Measurements from ENCODE around the gene HACL1. TPM values are rescaled to one million over a fixed set of nuclear protein-coding genes. Genes with fewer than 3 reads are reported as not detected.

The HACL1 gene
- polyA plus RNA-seq, 1 donor (not counting 4 experiments of a cell fraction or from before 2014, with no cell fraction given): 23.1 TPM

- no peaks in the 10 kb centered on the region for H4K20me1 ChIP-seq (ENCODE audit: control insufficient read depth, extremely low read depth, insufficient read depth, low read length)
- peak overlapping the region; percentile 80 for H3K9ac ChIP-seq (ENCODE audit: control insufficient read depth, extremely low read depth, insufficient read depth, low read length)
- DNase-seq (ENCODE audit: low read depth, low spot score) (peak; percentile 94), FAIRE-seq (peak; percentile 89)
- dilution Hi-C loops (cut with MboI; ENCODE audit: extremely low pct_ligation_motif_present, low sequenced_read_pairs): no loop called here
- no peaks in the 10 kb centered on the region for H3K27me3 ChIP-seq (ENCODE audit: control insufficient read depth, extremely low read depth, insufficient read depth, low read length)
- no peaks in the 10 kb centered on the region for H3K9me1 ChIP-seq (ENCODE audit: control insufficient read depth, extremely low read depth, insufficient read depth, low read length)
- peak overlapping the region; percentile 95 for H3K4me2 ChIP-seq (ENCODE audit: control insufficient read depth, extremely low read depth, insufficient read depth, low read depth, low read length)
- H3K79me2 ChIP-seq (ENCODE audit: control insufficient read depth, insufficient read depth, low read length): no peaks in the 10 kb centered on the region
- H3K9me3 ChIP-seq (ENCODE audit: control insufficient read depth, low read depth, low read length): no peaks in the 10 kb centered on the region
- H3K36me3 ChIP-seq (ENCODE audit: control insufficient read depth in 2 of 2, extremely low read depth in 1 of 2, insufficient read depth in 2 of 2, low read length in 2 of 2): no peaks in the 10 kb centered on the region
- TF ChIP-seq, protein P1, sequence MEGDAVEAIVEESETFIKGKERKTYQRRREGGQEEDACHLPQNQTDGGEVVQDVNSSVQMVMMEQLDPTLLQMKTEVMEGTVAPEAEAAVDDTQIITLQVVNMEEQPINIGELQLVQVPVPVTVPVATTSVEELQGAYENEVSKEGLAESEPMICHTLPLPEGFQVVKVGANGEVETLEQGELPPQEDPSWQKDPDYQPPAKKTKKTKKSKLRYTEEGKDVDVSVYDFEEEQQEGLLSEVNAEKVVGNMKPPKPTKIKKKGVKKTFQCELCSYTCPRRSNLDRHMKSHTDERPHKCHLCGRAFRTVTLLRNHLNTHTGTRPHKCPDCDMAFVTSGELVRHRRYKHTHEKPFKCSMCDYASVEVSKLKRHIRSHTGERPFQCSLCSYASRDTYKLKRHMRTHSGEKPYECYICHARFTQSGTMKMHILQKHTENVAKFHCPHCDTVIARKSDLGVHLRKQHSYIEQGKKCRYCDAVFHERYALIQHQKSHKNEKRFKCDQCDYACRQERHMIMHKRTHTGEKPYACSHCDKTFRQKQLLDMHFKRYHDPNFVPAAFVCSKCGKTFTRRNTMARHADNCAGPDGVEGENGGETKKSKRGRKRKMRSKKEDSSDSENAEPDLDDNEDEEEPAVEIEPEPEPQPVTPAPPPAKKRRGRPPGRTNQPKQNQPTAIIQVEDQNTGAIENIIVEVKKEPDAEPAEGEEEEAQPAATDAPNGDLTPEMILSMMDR (optimal IDR thresholded peaks at IDR 0.05 in 1 of 3, IDR thresholded peaks at IDR 0.05 in 1 of 3, conservative IDR thresholded peaks at IDR 0.05 in 1 of 3; ENCODE audit: extremely low read depth in 1 of 3, insufficient read depth in 2 of 3, low read length in 3 of 3): no peak
- TF ChIP-seq EZH2 (IDR thresholded peaks at IDR 0.05; ENCODE audit: low read length): no peak
- H3K4me1 ChIP-seq (ENCODE audit: control insufficient read depth, extremely low read depth, insufficient read depth, low read length): peaks cover 38% of the 10 kb centered on the region
- H3K4me3 ChIP-seq (ENCODE audit: control insufficient read depth in 2 of 3, extremely low read depth in 1 of 3, insufficient read depth in 2 of 3, low read depth in 1 of 3, low read length in 3 of 3): peak overlapping the region in 2 of 3 experiments; percentile 59 to 65
- peak overlapping the region; percentile 71 for H2AFZ ChIP-seq (ENCODE audit: control insufficient read depth, low read length)
- H3K27ac ChIP-seq (ENCODE audit: control insufficient read depth, insufficient read depth, low read length): peak overlapping the region; percentile 95
Measured at GRCh38 chr3:15646851-15647511, 45.6 kb upstream of the HACL1 start.

- peak overlapping the region in 2 of 3 experiments; percentile 32 for H3K4me3 ChIP-seq (ENCODE audit: control insufficient read depth in 2 of 3, extremely low read depth in 1 of 3, insufficient read depth in 2 of 3, low read depth in 1 of 3, low read length in 3 of 3)
Measured at GRCh38 chr3:15645740-15646501, 44.6 kb upstream of the HACL1 start.

More at GRCh38 chr3:15645740-15646501, 44.6 kb upstream of the HACL1 start:
- FAIRE-seq (peak; percentile 86), DNase-seq (ENCODE audit: low read depth, low spot score) (peak; percentile 85)
- Histone ChIP-seq H2AFZ (ENCODE audit: control insufficient read depth, low read length) (no peak overlapping the region), H3K79me2 (ENCODE audit: control insufficient read depth, insufficient read depth, low read length) (no peaks in the 10 kb centered on the region), H3K36me3 (ENCODE audit: control insufficient read depth in 2 of 2, extremely low read depth in 1 of 2, insufficient read depth in 2 of 2, low read length in 2 of 2) (no peaks in the 10 kb centered on the region), H3K27me3 (ENCODE audit: control insufficient read depth, extremely low read depth, insufficient read depth, low read length) (no peaks in the 10 kb centered on the region), H3K9me1 (ENCODE audit: control insufficient read depth, extremely low read depth, insufficient read depth, low read length) (no peaks in the 10 kb centered on the region), H3K9ac (ENCODE audit: control insufficient read depth, extremely low read depth, insufficient read depth, low read length) (peak overlapping the region; percentile 80), H3K4me2 (ENCODE audit: control insufficient read depth, extremely low read depth, insufficient read depth, low read depth, low read length) (peak overlapping the region; percentile 95), H3K4me1 (ENCODE audit: control insufficient read depth, extremely low read depth, insufficient read depth, low read length) (peaks cover 38% of the 10 kb centered on the region), H4K20me1 (ENCODE audit: control insufficient read depth, extremely low read depth, insufficient read depth, low read length) (no peaks in the 10 kb centered on the region), H3K9me3 (ENCODE audit: control insufficient read depth, low read depth, low read length) (no peaks in the 10 kb centered on the region), H3K27ac (ENCODE audit: control insufficient read depth, insufficient read depth, low read length) (peak overlapping the region; percentile 95)
- TF ChIP-seq, protein P1 (optimal IDR thresholded peaks at IDR 0.05 in 1 of 3, IDR thresholded peaks at IDR 0.05 in 1 of 3, conservative IDR thresholded peaks at IDR 0.05 in 1 of 3; ENCODE audit: extremely low read depth in 1 of 3, insufficient read depth in 2 of 3, low read length in 3 of 3): peak in 1 of 3 experiments; percentile 1
- TF ChIP-seq EZH2 (IDR thresholded peaks at IDR 0.05; ENCODE audit: low read length): no peak
- dilution Hi-C loops (cut with MboI; ENCODE audit: extremely low pct_ligation_motif_present, low sequenced_read_pairs): no loop called here
